GM21528 (cell line): ENCODE measurements around the gene E2F8.
A peak's percentile ranks its signal among the peaks of the same experiment; 100 is the strongest.

Experiments
- ATAC-seq: cut with Tn5 transposase; IDR thresholded peaks from one replicate; pipeline ENCODE4 v1.9.1; 2021; ENCODE audit warnings: mild to moderate bottlenecking, moderate library complexity; ENCODE audit not compliant: unreplicated experiment, low FRiP score

E2F8 gene

GRCh38 chr11:19253817-19254216 lies 13.1 kb upstream of the E2F8 start:
- no peak for ATAC-seq

- ATAC-seq, result no peak
These were observed 12.5 kb upstream of the E2F8 start for GRCh38 chr11:19253153-19253745.

GRCh38 chr11:19252394-19253152 lies 11.8 kb upstream of the E2F8 start:
- no peak for ATAC-seq

GRCh38 chr11:19251577-19251976 lies 10.8 kb upstream of the E2F8 start:
- ATAC-seq, result no peak

- ATAC-seq, result no peak
These were observed 6.1 kb upstream of the E2F8 start for GRCh38 chr11:19246816-19247215.

- ATAC-seq, result no peak
These were observed 4.6 kb upstream of the E2F8 start for GRCh38 chr11:19245351-19245750.

- no peak for ATAC-seq
These were observed 3.9 kb upstream of the E2F8 start for GRCh38 chr11:19244621-19245020.

- no peak for ATAC-seq
These were observed 3.3 kb upstream of the E2F8 start for GRCh38 chr11:19244084-19244483.

- ATAC-seq, result no peak
These were observed 2.9 kb upstream of the E2F8 start for GRCh38 chr11:19243613-19244012.

GRCh38 chr11:19243143-19243542 lies 2.4 kb upstream of the E2F8 start:
- ATAC-seq, result no peak

GRCh38 chr11:19242179-19242932 lies 1.6 kb upstream of the E2F8 start:
- no peak for ATAC-seq

GRCh38 chr11:19241260-19242178 lies 774 bp upstream of the E2F8 start:
- ATAC-seq, result peak; percentile 56

- no peak for ATAC-seq
These were observed 1.7 kb downstream of the E2F8 start for GRCh38 chr11:19239039-19239438.

- no peak for ATAC-seq
These were observed 2.9 kb downstream of the E2F8 start for GRCh38 chr11:19237813-19238212.

- ATAC-seq, result no peak
These were observed 3.4 kb downstream of the E2F8 start for GRCh38 chr11:19237381-19237780.

- ATAC-seq, result no peak
These were observed 6.4 kb downstream of the E2F8 start for GRCh38 chr11:19234231-19234817.

- ATAC-seq, result no peak
These were observed 7.7 kb downstream of the E2F8 start for GRCh38 chr11:19232910-19233503.

- no peak for ATAC-seq
These were observed 11.1 kb downstream of the E2F8 start for GRCh38 chr11:19229671-19230070.

- no peak for ATAC-seq
These were observed 11.8 kb downstream of the E2F8 start for GRCh38 chr11:19228968-19229367.
